Spleen (tissue), 11 donors: ENCODE measurements around the gene EDRF1. TPM values are rescaled to one million over a fixed set of nuclear protein-coding genes. Genes with fewer than 3 reads are reported as not detected.

Source experiments
- DNase-seq: peaks from one replicate; pipeline ENCODE4 v3.0.0-alpha.2; 2020
- H3K27ac ChIP-seq, 8 donors: fragments of 200-600 bp; sonication (generic) in 7 of 8; 1 replicate in 4 of 8; 2 replicates in 4 of 8; pipeline versions ENCODE4 v1.5.0 to v1.8.0; 2016 to 2021; ENCODE audit warnings: inconsistent platforms in 4 of 8, mild to moderate bottlenecking in 4 of 8, moderate library complexity in 1 of 8
- H3K27me3 ChIP-seq, 7 donors: fragments of 200-600 bp; sonication (generic) in 6 of 7; replicated peaks in 1 of 7; 1 replicate in 4 of 7; 2 replicates in 3 of 7; pipeline versions ENCODE4 v1.5.0 to v1.8.0; 2016 to 2021; ENCODE audit warnings: inconsistent platforms in 3 of 7, mild to moderate bottlenecking in 1 of 7
- H3K36me3 ChIP-seq, 6 donors: fragments of 200-600 bp; sonication (generic) in 5 of 6; 1 replicate in 4 of 6; 2 replicates in 2 of 6; pipeline versions ENCODE4 v1.5.0 to v1.8.0; 2016 to 2021; ENCODE audit warnings: inconsistent platforms in 2 of 6
- H3K4me1 ChIP-seq, 6 donors: fragments of 200-600 bp; sonication (generic) in 5 of 6; 1 replicate in 3 of 6; 2 replicates in 3 of 6; pipeline versions ENCODE4 v1.5.0 to v1.8.0; 2016 to 2021; ENCODE audit warnings: inconsistent platforms in 3 of 6
- H3K4me3 ChIP-seq, 8 donors: fragments of 200-600 bp; sonication (generic) in 7 of 8; 1 replicate in 4 of 8; 2 replicates in 4 of 8; pipeline versions ENCODE4 v1.5.0 to v1.8.0; 2016 to 2021; ENCODE audit warnings: inconsistent platforms in 4 of 8, mild to moderate bottlenecking in 4 of 8, moderate library complexity in 2 of 8
- H3K9me3 ChIP-seq, 8 donors: fragments of 200-600 bp; sonication (generic) in 7 of 8; 1 replicate in 4 of 8; 2 replicates in 4 of 8; pipeline versions ENCODE4 v1.5.0 to v1.8.0; 2016 to 2021; ENCODE audit warnings: inconsistent platforms in 4 of 8
- POLR2A ChIP-seq, 3 donors: fragments of 450-650 bp; IDR thresholded peaks; one replicate each; pipeline ENCODE4 v1.5.1; 2017; ENCODE audit warnings: antibody characterized with exemption in 3 of 3, mild to moderate bottlenecking in 1 of 3
- POLR2AphosphoS5 ChIP-seq, 3 donors: sonication (generic); formaldehyde crosslinking; IDR thresholded peaks; one replicate each; pipeline ENCODE4 v1.5.1; 2017; ENCODE audit warnings: antibody characterized with exemption in 3 of 3
- WGBS, 5 donors: extraction: QIAGEN DNeasy Blood & Tissue Kit in 3 of 5; methylation state at CpG; one replicate each; pipeline versions ENCODE4 v1.1.5 to v1.1.7; 2013 to 2018; 5-methylcytosine and 5-hydroxymethylcytosine counted together
- intact Hi-C: fragments of 100-400 bp; cut with DNase I; formaldehyde crosslinking; loops from one replicate; pipeline ENCODE4 v1.15.0; 2023; ENCODE audit warnings: low total_unique reads
- polyA plus RNA-seq, 3 donors: library from polyadenylated mRNA; stranded (reverse); fragments of 200-250 nt; gene quantifications; one replicate each; pipeline ENCODE4 v1.2.1, GENCODE V29; 2013
- total RNA-seq, 7 donors: library from RNA; depleted of rRNA in 3 of 7; stranded (reverse); fragments of >200 nt in 3 of 7; fragmentation: NEBNext Ultra II Directional in 4 of 7; extraction: Animal tissue kit (Norgen Biotek cat#: 25700) in 4 of 7; gene quantifications; one replicate each; pipeline versions ENCODE4 v1.1.0 to v1.2.1, GENCODE V29; 2016 to 2021
- TF ChIP-seq, protein P1 (sequence below), 11 experiments: fragments of 200-600 bp in 7 of 11; fragments of 450-650 bp in 4 of 11; sonication (generic) in 4 of 11; IDR thresholded peaks in 8 of 11; conservative IDR thresholded peaks in 3 of 11; 1 replicate in 7 of 11; 2 replicates in 4 of 11; pipeline versions ENCODE4 v1.4.0 to v1.8.0; 2016 to 2021; ENCODE audit warnings: antibody characterized with exemption in 11 of 11, inconsistent platforms in 4 of 11, mild to moderate bottlenecking in 1 of 11
- donor health status: healthy with polysubstance abuse.
- donor health status: DM: no; HTN: no; CAD: no; lungs with moderate emphysema.
- donor health status: DM: no; HTN: no; CAD: no.
- donor health status: Bipolar disorder and iron deficiency.
- donor health status: healthy.
- donor health status: DM: no; HTN: no; CAD: no.
- donor health status: DM: yes; HTN: yes; CAD: no.

EDRF1 gene
- total and polyA plus RNA-seq, 10 donors, result 17.8 to 47.5 (median 34.3) TPM

DNA sequence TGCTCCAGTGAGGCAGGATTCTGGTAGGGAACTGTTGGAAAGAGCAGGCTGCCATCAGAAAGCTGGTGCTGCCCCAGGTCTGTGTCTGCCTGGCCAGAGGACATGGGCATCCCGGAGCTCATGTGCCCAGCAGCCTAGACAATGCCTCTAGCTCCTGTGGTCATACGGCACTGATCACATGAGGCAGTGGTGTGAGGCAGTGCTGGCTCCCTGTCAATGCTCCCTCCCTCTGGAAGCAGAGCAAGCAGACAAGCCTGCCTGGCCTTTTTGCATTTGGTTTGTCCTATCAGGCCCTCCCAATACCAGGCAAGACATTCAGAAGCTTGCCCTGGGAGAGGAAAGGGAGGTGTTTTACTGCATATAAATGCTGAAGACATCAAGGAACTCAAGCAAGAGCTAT, 75.6 kb downstream of the EDRF1 start:
- TF ChIP-seq, protein P1, sequence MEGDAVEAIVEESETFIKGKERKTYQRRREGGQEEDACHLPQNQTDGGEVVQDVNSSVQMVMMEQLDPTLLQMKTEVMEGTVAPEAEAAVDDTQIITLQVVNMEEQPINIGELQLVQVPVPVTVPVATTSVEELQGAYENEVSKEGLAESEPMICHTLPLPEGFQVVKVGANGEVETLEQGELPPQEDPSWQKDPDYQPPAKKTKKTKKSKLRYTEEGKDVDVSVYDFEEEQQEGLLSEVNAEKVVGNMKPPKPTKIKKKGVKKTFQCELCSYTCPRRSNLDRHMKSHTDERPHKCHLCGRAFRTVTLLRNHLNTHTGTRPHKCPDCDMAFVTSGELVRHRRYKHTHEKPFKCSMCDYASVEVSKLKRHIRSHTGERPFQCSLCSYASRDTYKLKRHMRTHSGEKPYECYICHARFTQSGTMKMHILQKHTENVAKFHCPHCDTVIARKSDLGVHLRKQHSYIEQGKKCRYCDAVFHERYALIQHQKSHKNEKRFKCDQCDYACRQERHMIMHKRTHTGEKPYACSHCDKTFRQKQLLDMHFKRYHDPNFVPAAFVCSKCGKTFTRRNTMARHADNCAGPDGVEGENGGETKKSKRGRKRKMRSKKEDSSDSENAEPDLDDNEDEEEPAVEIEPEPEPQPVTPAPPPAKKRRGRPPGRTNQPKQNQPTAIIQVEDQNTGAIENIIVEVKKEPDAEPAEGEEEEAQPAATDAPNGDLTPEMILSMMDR (IDR thresholded peaks at IDR 0.05 in 8 of 11, conservative IDR thresholded peaks at IDR 0.05 in 3 of 11), result no peak
- no peak for TF ChIP-seq POLR2A (IDR thresholded peaks at IDR 0.05)
- no peak for TF ChIP-seq POLR2AphosphoS5 (IDR thresholded peaks at IDR 0.05)
- no peak overlapping the region for H3K4me3 ChIP-seq
- intact Hi-C loops, result no loop called here
- H3K4me1 ChIP-seq, result no peaks in the 10 kb centered on the region
- no peak for DNase-seq
- H3K36me3 ChIP-seq, result peaks cover 0 to 98% (median 68%) of the 10 kb centered on the region in 6 donors
- no peaks in the 10 kb centered on the region for H3K9me3 ChIP-seq
- H3K27me3 ChIP-seq, result no peaks in the 10 kb centered on the region
- WGBS, 5 donors, result 86 to 100% (median 92%) methylated on average over 1 to 2 of the region's 2 CpGs
- H3K27ac ChIP-seq, result no peak overlapping the region

DNA sequence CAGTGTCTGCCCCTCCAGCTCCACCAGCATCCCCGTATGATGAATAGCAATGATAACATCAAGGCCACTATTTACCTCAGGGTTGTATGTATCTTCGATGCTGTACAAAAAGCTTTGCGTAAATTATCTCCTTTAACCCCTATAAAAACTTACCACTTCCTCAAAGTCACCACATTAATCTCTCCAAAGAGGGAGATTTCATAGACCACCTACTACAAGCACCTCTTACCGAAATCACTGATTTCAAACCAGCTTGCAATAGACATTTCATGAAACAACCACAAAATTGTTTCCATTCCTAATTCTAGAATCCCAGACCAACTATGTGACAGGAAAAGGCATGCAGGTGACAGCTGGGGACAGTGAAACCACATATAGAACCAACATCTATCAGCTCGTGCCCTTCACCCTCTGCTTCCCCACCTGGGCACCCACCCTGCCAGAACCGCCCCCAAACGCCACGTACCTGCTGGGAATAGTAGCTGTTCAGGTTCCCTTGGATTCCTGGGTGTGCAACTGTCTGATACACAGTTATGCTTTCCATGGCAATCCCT, 76.2 kb downstream of the EDRF1 start:
- no peaks in the 10 kb centered on the region for H3K4me1 ChIP-seq

DNA sequence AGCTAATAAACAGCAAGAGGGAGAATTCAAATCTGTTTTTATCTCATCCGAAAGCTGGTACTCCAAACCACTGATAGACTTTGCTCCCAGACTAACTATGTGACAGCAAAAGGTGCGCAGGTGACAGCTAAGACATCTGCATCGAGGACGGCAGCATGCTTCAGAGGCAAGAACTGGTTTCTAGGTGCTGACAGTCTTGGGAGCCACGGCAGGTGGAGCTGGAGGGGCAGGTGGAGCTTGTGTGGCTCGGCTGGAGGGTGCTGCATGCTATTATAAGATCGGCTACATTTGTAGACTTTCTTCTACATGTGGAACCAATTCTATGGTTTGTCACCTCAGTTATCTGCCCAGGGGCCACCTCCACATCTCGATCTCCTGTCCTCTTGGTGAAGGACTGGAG, 77.9 kb downstream of the EDRF1 start:
- no peak for DNase-seq
- WGBS, 5 donors, result 85 to 97% (median 94%) methylated on average over 8 of the region's 8 CpGs
- H3K27ac ChIP-seq, result no peak overlapping the region
- H3K36me3 ChIP-seq, result peaks cover 0 to 100% (median 62%) of the 10 kb centered on the region in 6 donors
- no peaks in the 10 kb centered on the region for H3K27me3 ChIP-seq
- no peaks in the 10 kb centered on the region for H3K4me1 ChIP-seq
- intact Hi-C loops, result no loop called here
- TF ChIP-seq POLR2AphosphoS5 (IDR thresholded peaks at IDR 0.05) (no peak), POLR2A (IDR thresholded peaks at IDR 0.05) (no peak)
- TF ChIP-seq, protein P1 (IDR thresholded peaks at IDR 0.05 in 8 of 11, conservative IDR thresholded peaks at IDR 0.05 in 3 of 11), result no peak
- no peaks in the 10 kb centered on the region for H3K9me3 ChIP-seq
- no peak overlapping the region for H3K4me3 ChIP-seq

More for the DNA sequence above, 76.2 kb downstream of the EDRF1 start:
- H3K27me3 ChIP-seq, result no peaks in the 10 kb centered on the region
- peaks cover 0 to 99% (median 68%) of the 10 kb centered on the region in 6 donors for H3K36me3 ChIP-seq
- DNase-seq, result no peak
- no peaks in the 10 kb centered on the region for H3K9me3 ChIP-seq
- intact Hi-C loops, result no loop called here
- 77 to 86% (median 79%) methylated on average over 8 of the region's 8 CpGs for WGBS, 5 donors
- H3K27ac ChIP-seq, result no peak overlapping the region
- no peak for TF ChIP-seq POLR2A (IDR thresholded peaks at IDR 0.05)
- TF ChIP-seq, protein P1 (IDR thresholded peaks at IDR 0.05 in 8 of 11, conservative IDR thresholded peaks at IDR 0.05 in 3 of 11), result no peak
- no peak for TF ChIP-seq POLR2AphosphoS5 (IDR thresholded peaks at IDR 0.05)
- H3K4me3 ChIP-seq, result no peak overlapping the region

DNA sequence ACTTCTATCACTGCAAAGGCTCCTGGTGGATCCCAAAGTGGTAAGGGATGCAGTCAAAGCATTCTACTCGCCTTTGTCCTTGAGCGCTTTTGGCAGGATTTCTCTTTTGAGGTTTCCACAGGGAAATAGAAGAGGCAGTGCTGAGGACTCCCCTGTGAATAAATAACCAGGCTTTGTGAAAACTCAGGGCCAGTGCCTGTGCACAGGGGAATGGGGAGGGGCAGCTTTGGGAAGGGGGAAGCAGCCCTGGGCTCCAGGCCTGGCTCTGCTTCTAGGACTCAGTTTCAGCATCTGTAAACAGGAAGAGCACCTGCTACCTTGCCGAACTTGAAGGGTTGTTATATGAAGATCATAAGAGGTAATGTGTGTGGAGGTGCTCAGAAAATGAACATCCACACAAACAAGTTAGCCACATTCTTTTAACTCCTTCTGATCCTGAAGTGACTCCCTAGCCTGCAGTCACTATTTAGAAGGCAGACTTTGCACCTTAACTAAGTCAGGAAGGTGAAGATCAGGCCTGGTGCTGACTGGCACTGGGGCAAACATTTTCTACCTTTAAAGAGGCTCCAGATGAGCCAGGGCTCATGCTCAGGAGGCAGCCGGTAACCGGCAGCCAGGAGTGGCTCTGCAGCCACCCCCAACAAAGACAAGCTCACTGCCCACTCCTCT, 78.6 kb downstream of the EDRF1 start:
- TF ChIP-seq POLR2A (IDR thresholded peaks at IDR 0.05) (no peak), POLR2AphosphoS5 (IDR thresholded peaks at IDR 0.05) (no peak)
- TF ChIP-seq, protein P1 (IDR thresholded peaks at IDR 0.05 in 8 of 11, conservative IDR thresholded peaks at IDR 0.05 in 3 of 11), result no peak
- intact Hi-C loops, result no loop called here
- H3K4me3 ChIP-seq, result no peak overlapping the region
- H3K27me3 ChIP-seq, result no peaks in the 10 kb centered on the region
- H3K9me3 ChIP-seq, result no peaks in the 10 kb centered on the region
- DNase-seq, result no peak
- peaks cover 0 to 100% (median 62%) of the 10 kb centered on the region in 6 donors for H3K36me3 ChIP-seq
- H3K27ac ChIP-seq, result no peak overlapping the region
- no peaks in the 10 kb centered on the region for H3K4me1 ChIP-seq
- WGBS, 5 donors, result 54 to 77% (median 58%) methylated on average over 5 of the region's 5 CpGs
